ENCODE data around the gene C1GALT1.

- TF ChIP-seq POLR2A (IDR thresholded peaks at IDR 0.05), result no peak
- TF ChIP-seq, protein P1, sequence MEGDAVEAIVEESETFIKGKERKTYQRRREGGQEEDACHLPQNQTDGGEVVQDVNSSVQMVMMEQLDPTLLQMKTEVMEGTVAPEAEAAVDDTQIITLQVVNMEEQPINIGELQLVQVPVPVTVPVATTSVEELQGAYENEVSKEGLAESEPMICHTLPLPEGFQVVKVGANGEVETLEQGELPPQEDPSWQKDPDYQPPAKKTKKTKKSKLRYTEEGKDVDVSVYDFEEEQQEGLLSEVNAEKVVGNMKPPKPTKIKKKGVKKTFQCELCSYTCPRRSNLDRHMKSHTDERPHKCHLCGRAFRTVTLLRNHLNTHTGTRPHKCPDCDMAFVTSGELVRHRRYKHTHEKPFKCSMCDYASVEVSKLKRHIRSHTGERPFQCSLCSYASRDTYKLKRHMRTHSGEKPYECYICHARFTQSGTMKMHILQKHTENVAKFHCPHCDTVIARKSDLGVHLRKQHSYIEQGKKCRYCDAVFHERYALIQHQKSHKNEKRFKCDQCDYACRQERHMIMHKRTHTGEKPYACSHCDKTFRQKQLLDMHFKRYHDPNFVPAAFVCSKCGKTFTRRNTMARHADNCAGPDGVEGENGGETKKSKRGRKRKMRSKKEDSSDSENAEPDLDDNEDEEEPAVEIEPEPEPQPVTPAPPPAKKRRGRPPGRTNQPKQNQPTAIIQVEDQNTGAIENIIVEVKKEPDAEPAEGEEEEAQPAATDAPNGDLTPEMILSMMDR (IDR thresholded peaks at IDR 0.05), result no peak
These were observed 74.5 kb downstream of the C1GALT1 start for GRCh38 chr7:7256731-7257274.

All from adrenal gland (tissue), 5 donors.